ENCODE measurements around the gene UBE2V1. TPM values are rescaled to one million over a fixed set of nuclear protein-coding genes. Genes with fewer than 3 reads are reported as not detected.

UBE2V1 gene
- total and polyA plus RNA-seq, 2 of the 13 experiments (the other 11 are each of a cell fraction or from before 2014, with no cell fraction given) = 81.3 to 132 TPM

DNA sequence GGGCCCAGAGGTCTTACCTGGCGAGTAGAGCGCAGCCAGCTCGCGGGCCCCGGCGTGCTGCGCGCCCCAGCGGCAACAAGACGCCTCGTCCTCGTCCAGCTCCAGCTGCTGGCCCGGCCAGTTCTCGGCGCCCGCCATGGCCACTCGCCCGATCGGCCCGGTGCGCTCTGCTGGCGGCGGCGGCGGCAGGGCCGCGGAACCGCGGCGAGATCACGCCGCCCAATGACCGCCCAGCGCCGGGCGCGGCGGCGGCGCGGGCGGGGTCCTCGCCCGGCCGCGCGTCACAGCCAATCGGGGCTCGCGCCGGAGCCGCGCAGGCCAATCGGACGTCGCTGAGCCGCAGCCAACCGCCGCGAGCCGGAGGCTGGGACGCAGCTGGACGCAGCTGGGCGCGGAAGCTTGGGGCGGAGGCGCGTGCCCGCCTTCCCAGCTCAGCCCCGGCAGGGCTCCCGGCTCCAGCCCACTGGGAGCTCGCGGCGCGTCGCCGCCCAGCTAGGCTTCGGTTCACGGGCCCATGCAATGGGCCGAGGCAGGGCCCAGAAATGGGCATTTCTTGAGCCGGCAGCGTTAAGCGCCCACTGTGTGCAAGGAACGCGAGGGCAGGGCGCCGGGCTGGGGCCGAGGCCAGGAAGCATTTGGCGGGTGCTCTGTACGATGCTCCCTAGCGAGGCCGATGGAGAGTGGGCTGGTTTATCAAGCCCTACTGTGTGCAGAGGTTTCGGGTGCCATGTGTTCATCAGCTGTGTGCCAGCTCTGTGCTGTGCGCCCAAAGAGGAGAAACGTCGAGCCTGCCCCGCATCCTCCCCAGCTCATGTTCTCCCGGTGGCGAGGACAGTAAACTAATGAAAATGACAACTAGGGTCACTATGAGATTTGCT is 40.8 kb upstream of the UBE2V1 start, which contains the start of gene PEDS1 (continued):
- TF ChIP-seq, protein P1, sequence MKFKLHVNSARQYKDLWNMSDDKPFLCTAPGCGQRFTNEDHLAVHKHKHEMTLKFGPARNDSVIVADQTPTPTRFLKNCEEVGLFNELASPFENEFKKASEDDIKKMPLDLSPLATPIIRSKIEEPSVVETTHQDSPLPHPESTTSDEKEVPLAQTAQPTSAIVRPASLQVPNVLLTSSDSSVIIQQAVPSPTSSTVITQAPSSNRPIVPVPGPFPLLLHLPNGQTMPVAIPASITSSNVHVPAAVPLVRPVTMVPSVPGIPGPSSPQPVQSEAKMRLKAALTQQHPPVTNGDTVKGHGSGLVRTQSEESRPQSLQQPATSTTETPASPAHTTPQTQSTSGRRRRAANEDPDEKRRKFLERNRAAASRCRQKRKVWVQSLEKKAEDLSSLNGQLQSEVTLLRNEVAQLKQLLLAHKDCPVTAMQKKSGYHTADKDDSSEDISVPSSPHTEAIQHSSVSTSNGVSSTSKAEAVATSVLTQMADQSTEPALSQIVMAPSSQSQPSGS (CRISPR knock-in tag; IDR thresholded peaks at IDR 0.05) = peak; percentile 74
- TF ChIP-seq RORA (CRISPR knock-in tag; IDR thresholded peaks at IDR 0.05) = 0 out of 2 replicates have a peak, but pooled peaks have one; percentile 11
- TF ChIP-seq ATF7-NPFF (CRISPR knock-in tag; IDR thresholded peaks at IDR 0.05; ENCODE audit: low read depth) = peak; percentile 99
- peak; percentile 83 for TF ChIP-seq NFYB (CRISPR knock-in tag; IDR thresholded peaks at IDR 0.05)
- no peak; the same call in 1 of the 2 replicates for TF ChIP-seq ZNF562 (CRISPR knock-in tag; IDR thresholded peaks at IDR 0.05; ENCODE audit: borderline replicate concordance)
- peak; percentile 97 for TF ChIP-seq ZNF451 (CRISPR knock-in tag; IDR thresholded peaks at IDR 0.05)
- peak; percentile 86; the same call in 1 of the 2 replicates for TF ChIP-seq ZNF232 (CRISPR knock-in tag; IDR thresholded peaks at IDR 0.05; ENCODE audit: borderline replicate concordance)
- TF ChIP-seq ZSCAN12 (CRISPR knock-in tag; IDR thresholded peaks at IDR 0.05) = peak; percentile 90; the same call in 1 of the 2 replicates
- TF ChIP-seq HOXA5 (CRISPR knock-in tag; IDR thresholded peaks at IDR 0.05) = peak; percentile 65; the same call in 1 of the 2 replicates
- TF ChIP-seq, protein P2, sequence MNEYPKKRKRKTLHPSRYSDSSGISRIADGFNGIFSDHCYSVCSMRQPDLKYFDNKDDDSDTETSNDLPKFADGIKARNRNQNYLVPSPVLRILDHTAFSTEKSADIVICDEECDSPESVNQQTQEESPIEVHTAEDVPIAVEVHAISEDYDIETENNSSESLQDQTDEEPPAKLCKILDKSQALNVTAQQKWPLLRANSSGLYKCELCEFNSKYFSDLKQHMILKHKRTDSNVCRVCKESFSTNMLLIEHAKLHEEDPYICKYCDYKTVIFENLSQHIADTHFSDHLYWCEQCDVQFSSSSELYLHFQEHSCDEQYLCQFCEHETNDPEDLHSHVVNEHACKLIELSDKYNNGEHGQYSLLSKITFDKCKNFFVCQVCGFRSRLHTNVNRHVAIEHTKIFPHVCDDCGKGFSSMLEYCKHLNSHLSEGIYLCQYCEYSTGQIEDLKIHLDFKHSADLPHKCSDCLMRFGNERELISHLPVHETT (CRISPR knock-in tag; conservative IDR thresholded peaks at IDR 0.05) = peak; percentile 83
- TF ChIP-seq, protein P3, sequence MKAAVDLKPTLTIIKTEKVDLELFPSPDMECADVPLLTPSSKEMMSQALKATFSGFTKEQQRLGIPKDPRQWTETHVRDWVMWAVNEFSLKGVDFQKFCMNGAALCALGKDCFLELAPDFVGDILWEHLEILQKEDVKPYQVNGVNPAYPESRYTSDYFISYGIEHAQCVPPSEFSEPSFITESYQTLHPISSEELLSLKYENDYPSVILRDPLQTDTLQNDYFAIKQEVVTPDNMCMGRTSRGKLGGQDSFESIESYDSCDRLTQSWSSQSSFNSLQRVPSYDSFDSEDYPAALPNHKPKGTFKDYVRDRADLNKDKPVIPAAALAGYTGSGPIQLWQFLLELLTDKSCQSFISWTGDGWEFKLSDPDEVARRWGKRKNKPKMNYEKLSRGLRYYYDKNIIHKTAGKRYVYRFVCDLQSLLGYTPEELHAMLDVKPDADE (CRISPR knock-in tag; IDR thresholded peaks at IDR 0.05) = peak; percentile 95; the same call in 1 of the 2 replicates
- TF ChIP-seq MNT (IDR thresholded peaks at IDR 0.05) = no peak
- TF ChIP-seq PAF1 (CRISPR knock-in tag; IDR thresholded peaks at IDR 0.05) = no peak
- no peak for TF ChIP-seq ZBTB21 (CRISPR knock-in tag; IDR thresholded peaks at IDR 0.05)
- no peak for TF ChIP-seq RFXANK (CRISPR knock-in tag; IDR thresholded peaks at IDR 0.05)
- TF ChIP-seq STAG1 (CRISPR knock-in tag; IDR thresholded peaks at IDR 0.05) = no peak; the same call in 1 of the 2 replicates
- no peak for TF ChIP-seq FOXP1 (IDR thresholded peaks at IDR 0.05)
- TF ChIP-seq FOXP1 (CRISPR knock-in tag; IDR thresholded peaks at IDR 0.05) = no peak
- no peak for TF ChIP-seq TCF12 (IDR thresholded peaks at IDR 0.05)
- peak; percentile 84; the same call in 1 of the 2 replicates for TF ChIP-seq TCF12 (CRISPR knock-in tag; IDR thresholded peaks at IDR 0.05)
- TF ChIP-seq SMARCC2 (IDR thresholded peaks at IDR 0.05) = no peak
- peak; percentile 98 for TF ChIP-seq ZMAT3 (CRISPR knock-in tag; conservative IDR thresholded peaks at IDR 0.05)
- no peak; the same call in 1 of the 2 replicates for TF ChIP-seq NFE2L2 (IDR thresholded peaks at IDR 0.05; ENCODE audit: low read length)
- TF ChIP-seq NBN (conservative IDR thresholded peaks at IDR 0.05) = no peak
- TF ChIP-seq BORCS8-MEF2B (CRISPR knock-in tag; IDR thresholded peaks at IDR 0.05) = peak; percentile 96
- TF ChIP-seq SOX5 (CRISPR knock-in tag; IDR thresholded peaks at IDR 0.05; ENCODE audit: borderline replicate concordance) = peak; percentile 48; the same call in 1 of the 2 replicates
- TF ChIP-seq ZNF510 (CRISPR knock-in tag; IDR thresholded peaks at IDR 0.05; ENCODE audit: low read depth) = peak; percentile 99
- peak; percentile 77; the same call in 1 of the 2 replicates for TF ChIP-seq ZNF598 (CRISPR knock-in tag; IDR thresholded peaks at IDR 0.05; ENCODE audit: borderline replicate concordance)
